Esophagus squamous epithelium (tissue), 5 donors: Measurements from ENCODE around the gene ZNF429. TPM values are rescaled to one million over a fixed set of nuclear protein-coding genes. Genes with fewer than 3 reads are reported as not detected.
"Not testable (repeated sequence)": the region's sequence is repeated elsewhere in the genome, so short reads cannot be mapped to it uniquely, and the experiment has no call there.

Experiments
- DNase-seq: peaks from one replicate; lab custom pipeline; 2025; lab: John Stamatoyannopoulos, UW
- H3K27ac ChIP-seq, 4 donors: fragments of 200-600 bp; sonication (generic); one replicate each; pipeline ENCODE4 v1.5.1; 2016 to 2019; ENCODE audit warnings: mild to moderate bottlenecking in 1 of 4
- H3K27me3 ChIP-seq, 4 donors: fragments of 200-600 bp; sonication (generic); 1 replicate in 3 of 4; 2 replicates in 1 of 4; pipeline versions ENCODE4 v1.5.1 to v1.6.0; 2017 to 2021; ENCODE audit warnings: antibody characterized with exemption in 1 of 4
- H3K36me3 ChIP-seq, 3 donors: fragments of 200-600 bp; sonication (generic); one replicate each; pipeline ENCODE4 v1.5.1; 2016 to 2019
- H3K4me1 ChIP-seq, 3 donors: fragments of 200-600 bp; sonication (generic); one replicate each; pipeline ENCODE4 v1.5.1; 2017 to 2019
- H3K4me3 ChIP-seq, 4 donors: fragments of 200-600 bp; sonication (generic); 1 replicate in 3 of 4; 2 replicates in 1 of 4; pipeline ENCODE4 v1.5.1; 2016 to 2019; ENCODE audit warnings: mild to moderate bottlenecking in 2 of 4, moderate library complexity in 1 of 4
- H3K9me3 ChIP-seq, 3 donors: fragments of 200-600 bp; sonication (generic); one replicate each; pipeline ENCODE4 v1.5.1; 2016 to 2019
- POLR2A ChIP-seq, 4 donors: fragments of 450-650 bp; IDR thresholded peaks; one replicate each; pipeline ENCODE4 v1.6.1; 2017; ENCODE audit warnings: antibody characterized with exemption in 4 of 4, mild to moderate bottlenecking in 4 of 4, moderate library complexity in 3 of 4
- WGBS, 2 donors: methylation state at CpG; one replicate each; pipeline ENCODE4 v1.1.5; 2018; 5-methylcytosine and 5-hydroxymethylcytosine counted together
- intact Hi-C: fragments of 100-400 bp; cut with DNase I; formaldehyde crosslinking; loops from one replicate; pipeline ENCODE4 v1.15.0; 2022
- total RNA-seq, 4 donors: library from RNA; depleted of rRNA; stranded (reverse); fragments of >200 nt; gene quantifications; one replicate each; pipeline ENCODE4 v1.1.0, GENCODE V29; 2016
- TF ChIP-seq, protein P1 (sequence below), 6 experiments: fragments of 450-650 bp in 4 of 6; fragments of 200-600 bp in 2 of 6; sonication (generic) in 2 of 6; IDR thresholded peaks; one replicate each; pipeline ENCODE4 v1.5.1; 2016 to 2019; ENCODE audit warnings: antibody characterized with exemption in 6 of 6, mild to moderate bottlenecking in 4 of 6, moderate library complexity in 4 of 6
- donor health status: DM: yes; HTN: yes; CAD: no.

Gene ZNF429
- total RNA-seq, 4 donors from 2014 or later, result 3.1 to 13.7 (median 5.2) TPM

GRCh38 chr19:21593008-21593481, 87.6 kb downstream of the ZNF429 start:
- no peak for TF ChIP-seq POLR2A (IDR thresholded peaks at IDR 0.05)
- TF ChIP-seq, protein P1, sequence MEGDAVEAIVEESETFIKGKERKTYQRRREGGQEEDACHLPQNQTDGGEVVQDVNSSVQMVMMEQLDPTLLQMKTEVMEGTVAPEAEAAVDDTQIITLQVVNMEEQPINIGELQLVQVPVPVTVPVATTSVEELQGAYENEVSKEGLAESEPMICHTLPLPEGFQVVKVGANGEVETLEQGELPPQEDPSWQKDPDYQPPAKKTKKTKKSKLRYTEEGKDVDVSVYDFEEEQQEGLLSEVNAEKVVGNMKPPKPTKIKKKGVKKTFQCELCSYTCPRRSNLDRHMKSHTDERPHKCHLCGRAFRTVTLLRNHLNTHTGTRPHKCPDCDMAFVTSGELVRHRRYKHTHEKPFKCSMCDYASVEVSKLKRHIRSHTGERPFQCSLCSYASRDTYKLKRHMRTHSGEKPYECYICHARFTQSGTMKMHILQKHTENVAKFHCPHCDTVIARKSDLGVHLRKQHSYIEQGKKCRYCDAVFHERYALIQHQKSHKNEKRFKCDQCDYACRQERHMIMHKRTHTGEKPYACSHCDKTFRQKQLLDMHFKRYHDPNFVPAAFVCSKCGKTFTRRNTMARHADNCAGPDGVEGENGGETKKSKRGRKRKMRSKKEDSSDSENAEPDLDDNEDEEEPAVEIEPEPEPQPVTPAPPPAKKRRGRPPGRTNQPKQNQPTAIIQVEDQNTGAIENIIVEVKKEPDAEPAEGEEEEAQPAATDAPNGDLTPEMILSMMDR (IDR thresholded peaks at IDR 0.05), result no peak
- peaks cover 0 to 39% (median 0%) of the 10 kb centered on the region in 3 donors for H3K9me3 ChIP-seq
- no peaks in the 10 kb centered on the region for H3K4me1 ChIP-seq
- intact Hi-C loops, result no loop called here
- H3K4me3 ChIP-seq, result no peak overlapping the region
- no peaks in the 10 kb centered on the region for H3K36me3 ChIP-seq
- no peak overlapping the region for H3K27ac ChIP-seq
- H3K27me3 ChIP-seq, result no peaks in the 10 kb centered on the region
- no peak for DNase-seq
- 84 to 86% methylated on average over 2 of the region's 2 CpGs for WGBS, 2 donors

DNA sequence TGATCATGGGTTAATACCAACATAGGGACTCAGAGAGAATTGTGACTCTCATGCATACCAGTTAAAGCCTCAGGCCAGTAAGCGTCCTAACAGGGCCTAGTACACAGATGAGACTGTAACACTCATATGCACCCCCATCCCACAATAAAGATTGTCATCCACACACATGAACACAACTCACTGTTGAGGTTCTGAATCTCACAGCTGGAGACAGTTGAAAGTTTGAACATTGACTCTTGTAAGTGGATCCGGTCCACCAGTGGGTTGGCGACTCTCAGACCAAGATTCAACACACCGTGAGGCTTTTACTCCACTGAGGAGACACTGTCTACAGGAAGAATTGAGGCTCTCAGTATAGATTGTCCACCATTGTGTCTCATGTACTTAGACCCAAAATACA, 88.1 kb downstream of the ZNF429 start:
- no peak for TF ChIP-seq POLR2A (IDR thresholded peaks at IDR 0.05)
- TF ChIP-seq, protein P1 (IDR thresholded peaks at IDR 0.05), result no peak
- DNase-seq, result no peak
- H3K27ac ChIP-seq, result no peak overlapping the region
- WGBS, 2 donors, result 76 to 79% methylated on average over 3 to 4 of the region's 4 CpGs
- peaks cover 0 to 39% (median 0%) of the 10 kb centered on the region in 3 donors for H3K9me3 ChIP-seq
- H3K4me1 ChIP-seq, result no peaks in the 10 kb centered on the region
- intact Hi-C loops, result no loop called here
- no peak overlapping the region for H3K4me3 ChIP-seq
- H3K27me3 ChIP-seq, result no peaks in the 10 kb centered on the region
- no peaks in the 10 kb centered on the region for H3K36me3 ChIP-seq

- Histone ChIP-seq H3K36me3 (no peaks in the 10 kb centered on the region), H3K9me3 (peaks cover 0 to 39% (median 0%) of the 10 kb centered on the region in 3 donors), H3K4me1 (no peaks in the 10 kb centered on the region), H3K4me3 (no peak overlapping the region), H3K27ac (peak overlapping the region in 1 of 4 donors; percentile 71), H3K27me3 (no peaks in the 10 kb centered on the region)
- TF ChIP-seq, protein P1 (IDR thresholded peaks at IDR 0.05), result no peak
- TF ChIP-seq POLR2A (IDR thresholded peaks at IDR 0.05), result no peak
- intact Hi-C loops, result no loop called here
- DNase-seq, result no peak
- 58 to 59% methylated on average over 3 of the region's 3 CpGs for WGBS, 2 donors
Observed at GRCh38 chr19:21593934-21594820, 88.8 kb downstream of the ZNF429 start.

GRCh38 chr19:21595185-21595584, 89.8 kb downstream of the ZNF429 start:
- Histone ChIP-seq H3K4me1 (no peaks in the 10 kb centered on the region), H3K4me3 (no peak overlapping the region), H3K27me3 (no peaks in the 10 kb centered on the region), H3K9me3 (peaks cover 0 to 39% (median 0%) of the 10 kb centered on the region in 3 donors), H3K36me3 (no peaks in the 10 kb centered on the region), H3K27ac (peak overlapping the region in 1 of 4 donors; percentile 71)
- intact Hi-C loops, result no loop called here
- no peak for TF ChIP-seq POLR2A (IDR thresholded peaks at IDR 0.05)
- TF ChIP-seq, protein P1 (IDR thresholded peaks at IDR 0.05), result no peak
- DNase-seq, result no peak
- WGBS, 2 donors, result 74 to 79% methylated on average over 4 of the region's 4 CpGs

DNA sequence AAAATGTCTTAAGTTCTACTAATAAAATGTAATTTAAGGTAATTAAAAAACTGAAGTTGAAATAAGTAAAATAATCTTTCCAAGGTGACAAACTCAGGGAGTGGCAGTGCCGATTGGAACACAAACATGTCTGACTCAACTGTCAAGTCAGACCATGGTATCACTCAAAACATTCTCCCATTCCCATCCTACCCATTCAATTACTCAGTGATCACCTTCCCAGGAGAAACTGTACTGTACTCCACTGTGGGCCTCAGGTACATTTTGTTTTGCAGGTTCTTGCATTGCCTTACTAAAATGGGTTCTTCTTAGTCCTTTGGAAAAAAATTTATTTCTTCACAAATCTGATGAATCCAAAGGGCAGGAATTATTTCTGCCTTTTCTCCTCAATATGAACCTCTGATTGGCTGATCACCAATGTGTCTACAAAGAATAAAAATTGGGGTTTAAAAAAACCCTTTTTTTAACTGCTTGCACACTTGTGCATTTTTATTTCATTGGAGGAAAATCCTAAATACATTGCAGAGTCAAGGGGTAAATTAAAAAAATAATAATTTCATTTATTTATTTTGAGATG, 96.8 kb downstream of the ZNF429 start:
- Histone ChIP-seq H3K27ac (peak overlapping the region in 1 of 4 donors; percentile 53), H3K4me3 (no peak overlapping the region), H3K27me3 (no peaks in the 10 kb centered on the region), H3K9me3 (peaks cover 0 to 14% (median 0%) of the 10 kb centered on the region in 3 donors), H3K4me1 (peaks cover 0 to 25% (median 0%) of the 10 kb centered on the region in 3 donors), H3K36me3 (no peaks in the 10 kb centered on the region)
- intact Hi-C loops, result no loop called here
- WGBS, 2 donors, result 71 to 81% methylated on average over 1 of the region's 1 CpG
- TF ChIP-seq, protein P1 (IDR thresholded peaks at IDR 0.05), result no peak
- TF ChIP-seq POLR2A (IDR thresholded peaks at IDR 0.05), result no peak
- no peak for DNase-seq

DNA sequence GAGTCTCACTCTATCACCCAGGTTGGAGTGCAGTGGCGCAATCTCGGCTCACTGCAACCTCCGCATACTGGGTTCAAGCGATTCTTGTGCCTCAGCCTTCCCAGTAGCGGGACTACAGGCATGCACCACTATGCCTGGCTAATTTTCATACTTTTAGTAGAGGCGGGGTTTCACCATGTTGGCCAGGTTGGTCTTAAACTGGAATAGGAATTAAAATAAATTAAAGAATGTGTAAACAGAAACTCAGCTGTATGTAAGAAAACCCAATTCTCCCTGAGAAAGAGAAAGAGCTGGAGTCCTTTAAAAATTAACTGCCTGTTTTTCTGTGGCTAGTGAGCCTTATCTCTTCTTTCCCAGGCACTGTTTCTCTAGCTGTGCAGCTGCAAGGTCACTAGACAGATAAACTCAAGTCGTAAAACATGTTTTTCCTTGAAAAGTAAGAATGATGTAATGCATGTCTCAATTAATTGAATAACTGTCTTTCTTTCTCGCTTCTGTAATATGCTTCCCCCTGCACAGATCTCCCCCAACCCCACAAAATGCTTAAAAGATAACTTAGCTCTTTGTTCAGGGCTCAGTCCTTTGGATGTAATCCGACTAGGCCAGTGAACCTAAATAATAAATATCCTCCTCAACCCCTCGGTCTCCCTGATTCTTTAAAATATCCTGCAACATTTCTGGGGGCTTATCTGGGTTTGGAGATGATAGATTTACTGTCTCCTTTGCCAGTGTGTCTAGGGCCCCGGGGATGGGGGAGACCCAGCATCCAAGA, 97.4 kb downstream of the ZNF429 start:
- H3K36me3 ChIP-seq, H3K27me3 ChIP-seq, H3K4me3 ChIP-seq, H3K9me3 ChIP-seq, intact Hi-C loops, DNase-seq: not testable (repeated sequence)
- Histone ChIP-seq H3K27ac (peak overlapping the region in 1 of 4 donors; percentile 88), H3K4me1 (peaks cover 0 to 25% (median 0%) of the 10 kb centered on the region in 3 donors)
- WGBS, 2 donors, result 75 to 76% methylated on average over 10 of the region's 11 CpGs
